CD4-positive, alpha-beta T cell treated with Interleukin-4 for 4 hours (primary cell): ENCODE measurements around the gene TRIM17.

Experiments
- DNase-seq: peaks from one replicate; pipeline ENCODE4 v3.0.0-alpha.2; 2020

The TRIM17 gene

GRCh38 chr1:228366062-228366865, 50.4 kb downstream of the TRIM17 start:
- no peak for DNase-seq

- no peak for DNase-seq
Measured at GRCh38 chr1:228365271-228366061, 51.2 kb downstream of the TRIM17 start.

DNA sequence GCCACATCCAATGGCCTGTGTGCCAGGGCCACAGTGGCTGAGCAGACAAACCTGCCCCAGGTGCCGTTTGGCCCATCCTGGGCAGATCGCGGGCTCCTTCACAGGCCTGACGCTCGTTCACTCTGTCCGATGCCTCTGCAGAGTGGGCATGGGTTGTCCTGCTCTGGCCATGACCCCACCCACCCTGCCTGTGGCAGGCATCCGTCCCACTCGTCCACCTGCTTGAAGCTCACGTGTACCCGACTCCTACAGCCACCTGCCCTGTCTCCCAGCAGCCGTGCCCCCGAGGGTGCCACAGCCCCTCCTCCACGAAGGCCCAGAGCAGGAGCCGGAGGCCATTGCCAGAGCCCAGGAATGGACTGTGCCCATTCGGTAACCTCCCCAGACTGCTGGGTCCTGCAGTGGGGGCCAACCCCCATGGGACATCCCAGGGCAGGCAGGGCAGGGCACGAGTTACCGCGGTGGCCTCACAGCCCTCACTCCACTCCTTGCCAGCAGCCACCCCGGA, 51.9 kb downstream of the TRIM17 start:
- DNase-seq = no peak

DNA sequence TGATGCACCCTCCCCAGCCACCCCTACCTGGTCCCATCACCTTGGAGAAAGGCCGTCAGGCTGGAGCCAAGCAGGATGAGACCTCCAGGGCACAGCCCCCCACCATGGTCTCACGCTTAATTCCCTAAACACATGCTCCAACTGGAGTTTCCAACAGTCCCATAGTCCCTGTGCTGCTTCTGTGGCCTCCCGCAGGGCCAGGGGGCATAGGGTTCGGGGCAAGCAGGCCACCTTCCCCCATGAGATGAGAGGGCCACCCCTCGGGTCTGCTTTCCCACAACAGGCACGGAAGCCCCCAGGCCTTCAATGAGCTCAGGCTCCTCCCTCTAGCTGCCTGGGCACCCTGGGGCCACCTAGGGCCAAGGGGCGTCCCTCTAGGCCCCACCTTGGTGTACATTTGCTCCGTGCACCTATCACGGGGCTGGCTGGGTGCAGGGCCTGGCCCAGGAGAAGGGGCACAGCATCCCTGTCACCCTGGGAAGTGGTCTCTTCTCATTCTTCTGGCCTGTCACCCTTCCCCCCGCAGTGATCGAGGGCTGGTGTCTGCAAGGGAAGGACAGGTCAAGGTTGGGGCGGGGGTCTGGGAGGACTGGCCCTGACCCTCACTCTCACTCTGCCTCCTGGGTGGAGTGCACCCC, 52.5 kb downstream of the TRIM17 start:
- no peak for DNase-seq

GRCh38 chr1:228363686-228364067, 53.0 kb downstream of the TRIM17 start:
- DNase-seq = no peak

DNA sequence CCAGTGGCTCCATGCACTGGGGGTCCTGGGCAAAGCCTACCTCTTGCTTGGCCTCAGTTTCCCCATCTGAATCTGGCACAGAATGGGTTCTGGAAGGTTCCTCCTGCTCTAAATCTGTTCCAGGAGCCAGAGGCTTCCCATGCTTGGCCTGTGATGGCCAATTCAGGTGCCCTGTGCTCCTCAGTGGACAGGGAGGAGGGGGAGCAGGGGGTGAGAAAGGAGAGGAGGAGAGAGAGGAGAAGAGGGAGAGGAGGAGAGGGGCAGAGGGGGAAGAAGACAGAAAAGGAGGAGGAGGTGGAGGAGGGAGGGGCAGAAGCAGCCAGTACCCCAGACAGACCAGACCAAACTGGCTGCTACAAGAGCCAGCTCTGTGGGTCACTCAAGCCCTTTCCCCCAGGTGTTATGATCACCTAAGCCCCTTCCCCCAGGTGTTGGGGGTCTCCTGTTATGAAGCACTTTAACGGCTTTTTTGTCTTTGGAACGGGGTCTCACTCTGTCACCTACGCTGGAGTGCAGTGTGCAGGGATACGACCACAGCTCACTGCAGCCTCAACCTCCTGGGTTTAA, 53.7 kb downstream of the TRIM17 start:
- DNase-seq = no peak

DNA sequence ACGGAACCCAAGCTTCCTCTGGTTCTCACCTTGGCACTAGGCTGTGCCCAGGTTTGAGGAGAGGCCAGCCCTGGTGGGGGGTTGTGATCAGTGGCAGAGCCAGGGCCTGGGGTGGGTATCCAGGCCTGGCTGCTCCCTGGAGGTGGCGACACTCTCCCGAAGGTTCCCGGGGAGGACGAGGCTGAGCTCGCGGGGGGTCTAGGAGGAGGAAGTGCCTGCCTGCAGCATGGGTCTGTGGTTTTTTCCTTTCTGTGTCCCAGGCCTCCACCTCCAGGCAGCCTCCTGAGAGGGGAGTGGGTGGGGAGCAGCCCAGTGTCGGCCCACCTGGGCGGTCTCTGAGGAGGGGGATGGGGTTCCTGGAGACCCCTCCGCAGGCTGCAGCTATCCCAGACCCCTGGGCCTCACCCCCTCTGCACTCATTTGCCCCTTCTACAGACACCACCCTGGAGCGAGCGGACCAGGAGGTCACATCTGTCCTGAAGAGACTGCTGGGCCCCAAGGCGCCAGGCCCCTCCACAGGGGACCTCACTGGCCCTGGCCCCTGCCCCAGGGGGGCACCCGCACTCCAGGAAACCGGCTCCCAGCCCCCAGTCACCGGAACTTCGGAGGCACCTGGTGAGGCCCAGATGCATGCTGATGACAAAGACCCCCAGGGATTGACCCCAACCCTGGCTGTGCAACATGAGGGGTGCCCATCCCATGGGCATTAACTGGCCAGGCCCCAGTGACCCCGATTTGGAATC, 54.3 kb downstream of the TRIM17 start:
- no peak for DNase-seq

GRCh38 chr1:228361314-228362140, 55.1 kb downstream of the TRIM17 start:
- no peak for DNase-seq

DNA sequence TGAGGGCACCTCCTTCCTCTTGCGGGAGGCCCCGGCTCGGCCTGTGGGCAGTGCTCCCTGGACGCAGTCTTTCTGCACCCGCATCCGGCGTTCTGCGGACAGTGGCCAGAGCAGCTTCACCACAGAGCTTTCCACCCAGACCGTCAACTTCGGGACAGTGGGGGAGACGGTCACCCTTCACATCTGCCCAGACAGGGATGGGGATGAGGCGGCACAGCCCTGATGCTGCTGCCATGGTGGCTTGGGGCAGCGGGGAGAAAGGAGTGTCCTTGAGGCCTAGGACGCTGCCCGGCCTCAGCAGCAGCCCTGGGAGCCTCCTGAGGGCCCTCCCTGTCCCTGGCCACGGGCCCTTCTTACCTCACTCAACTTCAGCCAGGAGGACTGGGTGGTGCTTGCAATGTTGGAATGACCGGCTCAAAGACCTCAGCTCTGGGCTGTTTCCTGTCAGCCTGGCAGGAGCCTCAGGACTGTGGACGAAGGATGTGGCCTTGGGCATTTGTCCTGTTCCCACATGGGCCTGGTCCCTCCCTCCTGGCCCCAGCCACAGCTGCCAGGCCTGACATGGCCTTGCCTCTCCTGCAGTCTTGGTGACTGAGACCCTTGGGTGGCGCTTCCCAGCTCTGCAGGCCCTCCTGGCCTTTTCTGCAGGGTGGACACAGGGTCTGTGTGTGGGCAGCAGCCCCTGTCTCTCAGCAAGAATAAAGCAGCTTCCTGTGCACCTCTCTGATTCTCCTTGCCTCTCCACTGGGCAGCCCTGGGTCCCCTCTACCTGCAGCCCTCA, 55.9 kb downstream of the TRIM17 start:
- no peak for DNase-seq

GRCh38 chr1:228359613-228360532, 56.8 kb downstream of the TRIM17 start:
- DNase-seq = no peak

GRCh38 chr1:228358764-228359612, 57.7 kb downstream of the TRIM17 start:
- DNase-seq = no peak

DNA sequence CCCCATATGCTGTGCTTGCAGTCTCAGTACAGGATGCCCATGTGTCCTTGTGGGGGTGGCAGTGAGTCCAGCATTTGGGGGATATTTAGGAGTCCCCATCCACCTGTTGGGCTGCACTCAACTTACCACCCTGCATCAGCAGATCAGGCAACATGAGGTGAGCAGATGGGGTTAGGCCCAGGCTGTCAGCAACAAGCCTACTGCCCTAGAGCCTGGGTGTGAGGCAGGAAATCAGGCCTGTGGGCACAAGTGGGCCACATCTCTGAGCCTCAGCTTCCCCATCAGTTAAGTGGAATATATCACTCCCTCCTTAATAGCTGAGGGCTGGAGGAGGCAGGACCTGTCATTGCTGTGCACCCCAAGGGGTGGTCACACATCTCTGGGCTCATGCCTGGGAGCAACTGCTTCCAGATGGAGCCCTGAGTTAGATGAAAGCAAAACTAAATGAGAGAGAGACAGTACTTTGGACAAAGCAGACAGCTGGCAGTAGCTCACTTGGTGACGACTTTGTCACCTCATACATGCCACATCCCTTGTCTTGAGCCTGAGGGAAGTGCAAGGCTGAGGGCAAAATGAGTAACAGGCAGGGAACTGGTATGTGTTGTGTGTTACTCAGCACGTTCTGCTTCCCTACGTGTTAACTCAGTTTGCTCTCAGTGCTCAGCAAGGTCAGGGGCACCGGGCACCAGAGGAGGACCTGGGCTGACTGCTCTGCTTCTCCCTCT, 58.5 kb downstream of the TRIM17 start:
- DNase-seq = no peak
